H1 (cell line): ENCODE data around the gene PRRX1. TPM values are rescaled to one million over a fixed set of nuclear protein-coding genes. Genes with fewer than 3 reads are reported as not detected.

Experiments
- polyA plus RNA-seq, 7 experiments: library from polyadenylated mRNA; depleted of rRNA in 3 of 7; stranded (reverse) in 5 of 7; unstranded in 2 of 7; fragments of >200 nt in 5 of 7; fragments of 200-250 nt in 2 of 7; gene quantifications; 1 replicate in 5 of 7; 2 replicates in 1 of 7; 4 replicates in 1 of 7; pipeline versions ENCODE4 v1.2.1 to v1.2.3, GENCODE V29; 2011 to 2013; ENCODE audit warnings: missing spikeins in 2 of 7, mixed read lengths in 2 of 7
- total RNA-seq: library from RNA; stranded (reverse); fragmentation: NEBNext Ultra II Directional; extraction: Animal tissue kit (Norgen Biotek cat#: 25700); gene quantifications from 2 replicates; pipeline ENCODE4 v1.2.1, GENCODE V29; 2021
- TF ChIP-seq, protein P1 (sequence below), 3 experiments: IDR thresholded peaks; 1 replicate in 2 of 3; 2 replicates in 1 of 3; pipeline versions ENCODE4 v1.5.1 to v1.6.1; 2011; ENCODE audit warnings: low read length in 3 of 3, mild to moderate bottlenecking in 3 of 3, inconsistent platforms in 2 of 3, low read depth in 1 of 3, moderate library complexity in 1 of 3; ENCODE audit not compliant: insufficient read depth in 1 of 3; ENCODE audit errors: control extremely low read depth in 1 of 3

The PRRX1 gene
- total and polyA plus RNA-seq, 2 of the 8 experiments (the other 6 are each of a cell fraction or from before 2014, with no cell fraction given), result not detected

DNA sequence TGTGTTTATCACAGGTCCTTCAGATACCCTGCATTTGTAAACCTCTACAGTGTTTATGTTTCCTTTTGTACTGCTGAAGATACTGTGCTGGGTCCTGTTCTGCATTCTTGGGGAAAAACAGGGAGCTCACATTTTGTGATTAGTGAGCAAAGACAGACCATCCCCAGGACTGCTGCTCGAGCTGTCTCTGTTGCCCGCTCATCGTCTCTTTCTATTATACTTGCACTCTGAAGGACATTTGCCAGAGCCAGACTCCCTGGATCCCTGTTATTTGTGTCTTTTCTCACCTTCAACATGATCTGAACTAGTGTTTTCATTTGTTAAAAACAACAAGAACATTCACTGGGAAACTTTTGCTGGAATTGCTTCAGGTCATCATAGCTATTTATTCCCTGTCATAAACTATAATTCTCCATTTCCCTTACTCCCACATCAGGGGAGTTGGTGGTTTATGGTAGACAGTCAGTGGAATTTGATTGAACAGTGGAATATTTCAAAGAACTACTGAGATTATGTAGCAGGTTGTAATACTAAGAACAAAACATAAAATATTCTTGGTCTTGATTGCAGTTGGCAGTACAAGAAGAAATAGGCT, 53.0 kb downstream of the PRRX1 start (continued):
- TF ChIP-seq, protein P1, sequence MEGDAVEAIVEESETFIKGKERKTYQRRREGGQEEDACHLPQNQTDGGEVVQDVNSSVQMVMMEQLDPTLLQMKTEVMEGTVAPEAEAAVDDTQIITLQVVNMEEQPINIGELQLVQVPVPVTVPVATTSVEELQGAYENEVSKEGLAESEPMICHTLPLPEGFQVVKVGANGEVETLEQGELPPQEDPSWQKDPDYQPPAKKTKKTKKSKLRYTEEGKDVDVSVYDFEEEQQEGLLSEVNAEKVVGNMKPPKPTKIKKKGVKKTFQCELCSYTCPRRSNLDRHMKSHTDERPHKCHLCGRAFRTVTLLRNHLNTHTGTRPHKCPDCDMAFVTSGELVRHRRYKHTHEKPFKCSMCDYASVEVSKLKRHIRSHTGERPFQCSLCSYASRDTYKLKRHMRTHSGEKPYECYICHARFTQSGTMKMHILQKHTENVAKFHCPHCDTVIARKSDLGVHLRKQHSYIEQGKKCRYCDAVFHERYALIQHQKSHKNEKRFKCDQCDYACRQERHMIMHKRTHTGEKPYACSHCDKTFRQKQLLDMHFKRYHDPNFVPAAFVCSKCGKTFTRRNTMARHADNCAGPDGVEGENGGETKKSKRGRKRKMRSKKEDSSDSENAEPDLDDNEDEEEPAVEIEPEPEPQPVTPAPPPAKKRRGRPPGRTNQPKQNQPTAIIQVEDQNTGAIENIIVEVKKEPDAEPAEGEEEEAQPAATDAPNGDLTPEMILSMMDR (IDR thresholded peaks at IDR 0.05; ENCODE audit: control extremely low read depth in 1 of 3, insufficient read depth in 1 of 3, low read depth in 1 of 3, low read length in 3 of 3), result no peak
